GF-D8 (cell line): ENCODE measurements around the gene KCNN2.

ENCODE experiments used
- DNase-seq: peaks from one replicate; lab custom pipeline; 2025; lab: John Stamatoyannopoulos, UW

KCNN2 gene

GRCh38 chr5:114544561-114544960, 182.7 kb downstream of the KCNN2 start:
- DNase-seq = no peak
